Smooth muscle cell (in vitro differentiated cells): ENCODE data around the gene PRAF2. TPM values are rescaled to one million over a fixed set of nuclear protein-coding genes. Genes with fewer than 3 reads are reported as not detected.

Source experiments
- DNase-seq: peaks from one replicate; lab custom pipeline; 2025; ENCODE audit not compliant: unreplicated experiment; lab: John Stamatoyannopoulos, UW
- H2AFZ ChIP-seq: fragments of 200-600 bp; sonication (generic); 2 replicates; pipeline ENCODE4 v1.6.0; 2016; ENCODE audit warnings: antibody characterized with exemption, low read depth, mild to moderate bottlenecking
- H3F3A ChIP-seq: fragments of 200-600 bp; sonication (generic); 2 replicates; pipeline ENCODE4 v1.6.0; 2017; ENCODE audit warnings: antibody characterized with exemption, low read depth
- H3K27ac ChIP-seq: fragments of 200-600 bp; sonication (generic); 2 replicates; pipeline ENCODE4 v1.5.1; 2016; ENCODE audit warnings: low read depth, mild to moderate bottlenecking
- H3K27me3 ChIP-seq: fragments of 200-600 bp; sonication (generic); 2 replicates; pipeline ENCODE4 v1.6.1; 2016; ENCODE audit warnings: low read depth, mild to moderate bottlenecking
- H3K36me3 ChIP-seq: fragments of 200-600 bp; sonication (generic); 2 replicates; pipeline ENCODE4 v1.5.1; 2016; ENCODE audit warnings: low read depth
- H3K4me1 ChIP-seq: fragments of 200-600 bp; sonication (generic); 2 replicates; pipeline ENCODE4 v1.5.1; 2016; ENCODE audit warnings: low read depth
- H3K4me2 ChIP-seq: fragments of 200-600 bp; sonication (generic); 2 replicates; pipeline ENCODE4 v1.6.0; 2016; ENCODE audit warnings: mild to moderate bottlenecking
- H3K4me3 ChIP-seq: fragments of 200-600 bp; sonication (generic); 2 replicates; pipeline ENCODE4 v1.5.1; 2016; ENCODE audit warnings: mild to moderate bottlenecking
- H3K79me2 ChIP-seq: fragments of 200-600 bp; sonication (generic); 2 replicates; pipeline ENCODE4 v1.6.0; 2016; ENCODE audit warnings: low read depth, mild to moderate bottlenecking
- H3K9ac ChIP-seq: fragments of 200-600 bp; sonication (generic); 2 replicates; pipeline ENCODE4 v1.6.0; 2016; ENCODE audit warnings: low read depth
- H3K9me3 ChIP-seq: fragments of 200-600 bp; sonication (generic); replicated peaks from 2 replicates; pipeline ENCODE4 v1.5.1; 2016; ENCODE audit warnings: low read depth
- H4K20me1 ChIP-seq: fragments of 200-600 bp; sonication (generic); 2 replicates; pipeline ENCODE4 v1.6.0; 2016; ENCODE audit warnings: low read depth
- CTCF ChIP-seq: fragments of 200-600 bp; sonication (generic); IDR thresholded peaks from 2 replicates; pipeline ENCODE4 v1.5.1; 2017; ENCODE audit warnings: borderline replicate concordance, mild to moderate bottlenecking, antibody characterized with exemption; ENCODE audit not compliant: insufficient read depth, poor library complexity, severe bottlenecking
- WGBS: methylation state at CpG from one replicate; pipeline ENCODE4 v1.1.7; 2016; ENCODE audit warnings: low lambda C conversion rate; 5-methylcytosine and 5-hydroxymethylcytosine counted together
- polyA plus RNA-seq: library from polyadenylated mRNA; unstranded; fragments of >200 nt; fragmentation: Nextera tagmentation; extraction: Ambion mirVana; gene quantifications from 2 replicates; pipeline ENCODE4 v1.2.1, GENCODE V29; 2016
- total RNA-seq: library from RNA; depleted of rRNA; stranded (reverse); fragments of >200 nt; gene quantifications from 2 replicates; pipeline ENCODE4 v1.2.3, GENCODE V29; 2014

PRAF2 gene
- total and polyA plus RNA-seq, 2 experiments from 2014 or later = 43.6 to 143 TPM

DNA sequence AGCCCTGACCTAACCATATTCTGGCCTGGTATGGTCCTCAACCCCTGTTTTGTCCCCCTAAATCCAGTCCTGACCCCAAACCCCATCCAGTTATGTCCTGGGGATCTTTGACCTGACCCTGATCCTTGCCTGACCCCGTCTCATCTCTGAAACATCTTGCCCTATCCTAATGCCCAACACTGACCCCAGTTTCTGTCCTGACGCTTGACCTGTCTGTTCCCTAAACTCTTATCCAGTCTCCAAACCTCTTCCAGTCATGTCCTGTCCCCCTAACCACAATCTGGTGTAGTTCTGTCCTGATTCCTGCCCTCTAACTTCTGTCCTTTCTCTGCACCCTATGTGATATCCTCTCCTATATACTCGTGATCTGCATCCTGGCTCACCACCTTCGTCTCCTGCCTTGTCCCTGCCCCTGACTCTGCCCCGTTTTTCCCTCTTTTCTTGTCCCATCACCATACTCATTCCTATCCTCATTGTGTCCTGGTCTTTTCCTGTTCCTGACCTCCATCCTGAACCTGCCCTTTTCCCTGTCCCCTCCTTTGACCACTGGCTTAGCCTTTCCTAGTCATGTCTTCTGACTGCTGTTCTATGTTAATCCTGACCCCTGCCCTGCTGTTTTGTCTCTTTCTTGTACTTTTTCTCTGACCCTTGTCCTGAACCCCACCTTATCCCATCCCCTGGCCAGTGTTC lies 19.6 kb downstream of the PRAF2 start:
- H3K79me2 ChIP-seq = no peaks in the 10 kb centered on the region
- peak overlapping the region; percentile 62 for H3K4me3 ChIP-seq
- WGBS = 81% methylated on average over 5 of the region's 5 CpGs
- H3F3A ChIP-seq = no peaks in the 10 kb centered on the region
- H3K9ac ChIP-seq = no peak overlapping the region
- no peak overlapping the region for H2AFZ ChIP-seq
- H4K20me1 ChIP-seq = no peaks in the 10 kb centered on the region
- H3K27me3 ChIP-seq = no peaks in the 10 kb centered on the region
- no peak for TF ChIP-seq CTCF
- no peaks in the 10 kb centered on the region for H3K4me1 ChIP-seq
- H3K36me3 ChIP-seq = no peaks in the 10 kb centered on the region
- no peak overlapping the region for H3K27ac ChIP-seq
- H3K4me2 ChIP-seq = peak overlapping the region; percentile 86
- no peaks in the 10 kb centered on the region for H3K9me3 ChIP-seq
- DNase-seq = no peak

DNA sequence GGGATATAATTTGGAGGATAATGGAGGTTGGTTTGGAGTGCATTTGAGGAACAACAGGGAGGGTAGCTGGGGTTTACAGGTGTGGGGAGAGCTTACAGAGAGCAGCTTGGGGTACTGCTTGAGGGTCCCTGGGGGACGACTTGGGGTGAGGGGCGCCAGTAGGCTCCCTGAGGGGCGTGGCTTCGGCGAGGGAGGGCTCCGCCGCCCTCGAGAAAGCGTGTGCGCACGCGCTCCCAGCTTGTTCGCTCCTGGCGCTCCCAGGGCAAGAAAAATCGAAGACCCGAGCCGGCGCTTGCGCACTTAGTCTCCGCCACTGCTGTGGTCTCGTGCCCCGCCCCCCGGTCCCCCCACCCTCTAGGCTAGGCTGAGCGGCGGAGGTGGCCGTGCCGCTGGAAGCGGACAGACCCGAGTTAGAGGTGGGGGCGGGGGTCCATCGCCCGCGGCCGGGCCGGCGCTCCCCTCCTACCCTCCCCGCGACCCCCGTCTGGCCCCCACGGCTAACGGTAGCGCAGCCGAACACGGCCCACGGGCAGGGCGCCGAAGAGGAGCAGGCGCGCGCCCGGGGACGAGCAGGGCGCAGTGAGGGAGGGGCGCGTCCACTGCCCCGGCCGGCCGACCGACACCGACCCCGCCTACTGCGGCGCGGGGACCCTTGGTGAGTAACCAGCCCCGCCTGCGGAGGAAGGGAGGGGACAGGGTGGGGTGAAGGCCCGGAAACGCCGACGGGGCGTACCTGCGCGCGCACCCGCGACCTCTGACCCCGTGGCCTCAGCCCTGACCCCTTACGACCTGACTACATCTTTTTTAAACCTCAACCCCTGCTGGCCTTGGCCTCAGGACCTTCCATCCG lies 20.4 kb downstream of the PRAF2 start:
- Histone ChIP-seq H4K20me1 (no peaks in the 10 kb centered on the region), H3K9ac (peak overlapping the region; percentile 86), H3K4me2 (peak overlapping the region; percentile 86), H3K36me3 (no peaks in the 10 kb centered on the region), H3F3A (no peaks in the 10 kb centered on the region), H3K27me3 (no peaks in the 10 kb centered on the region), H3K9me3 (no peaks in the 10 kb centered on the region), H3K4me1 (no peaks in the 10 kb centered on the region), H3K27ac (peak overlapping the region; percentile 77), H3K4me3 (peak overlapping the region; percentile 62), H3K79me2 (no peaks in the 10 kb centered on the region), H2AFZ (peak overlapping the region; percentile 30)
- peak; percentile 15 for DNase-seq
- no peak for TF ChIP-seq CTCF
- 43% methylated on average over 37 of the region's 79 CpGs for WGBS

- Histone ChIP-seq H3F3A (peaks cover 9% of the 10 kb centered on the region), H3K4me3 (peak overlapping the region; percentile 31), H3K9me3 (no peaks in the 10 kb centered on the region), H3K27me3 (no peaks in the 10 kb centered on the region), H3K9ac (peak overlapping the region; percentile 47), H3K36me3 (no peaks in the 10 kb centered on the region), H3K4me1 (peaks cover 15% of the 10 kb centered on the region), H3K4me2 (peak overlapping the region; percentile 73), H3K79me2 (peaks cover 17% of the 10 kb centered on the region), H3K27ac (peak overlapping the region; percentile 62), H2AFZ (no peak overlapping the region), H4K20me1 (no peaks in the 10 kb centered on the region)
- no peak for TF ChIP-seq CTCF
- 40% methylated on average over 13 of the region's 13 CpGs for WGBS
- DNase-seq = no peak
Observed at GRCh38 chrX:49043987-49044281, 29.9 kb downstream of the PRAF2 start.
